ENCODE results near the gene DOCK4. TPM values are rescaled to one million over a fixed set of nuclear protein-coding genes. Genes with fewer than 3 reads are reported as not detected.

The DOCK4 gene
- total RNA-seq, 1 experiment from 2014 or later: 4.9 TPM

GRCh38 chr7:111855161-111855841 is 350.9 kb downstream of the DOCK4 start:
- H3K9ac ChIP-seq (ENCODE audit: extremely low read depth, insufficient read length, low read length): no peak overlapping the region
- WGBS (ENCODE audit: extremely low coverage, insufficient read length, low lambda C conversion rate): no CpG with 5 or more reads among the region's 4 CpGs
- H2BK12ac ChIP-seq (ENCODE audit: insufficient read length, low read depth, low read length): no peak overlapping the region
- H3K27ac Mint-ChIP-seq: peak overlapping the region in 1 of 3 experiments; percentile 20; a peak in 1 of 7 replicates
- no peak overlapping the region for H3K56ac ChIP-seq (ENCODE audit: insufficient read length, low read depth, low read length)
- peak overlapping the region; percentile 7 for H2AFZ ChIP-seq (ENCODE audit: low read length)
- H3K27me3 ChIP-seq (ENCODE audit: insufficient read depth, low read length): no peaks in the 10 kb centered on the region
- no peak overlapping the region for H3K14ac ChIP-seq (ENCODE audit: insufficient read depth, low read length)
- H3K4me1 ChIP-seq (ENCODE audit: insufficient read depth, low read length): peaks cover 6% of the 10 kb centered on the region; the same call in 1 of the 2 replicates
- H3K36me3 Mint-ChIP-seq (ENCODE audit: insufficient read depth in 1 of 3, low read depth in 3 of 3): peaks cover 5 to 20% (median 15%) of the 10 kb centered on the region in 3 experiments
- H3K27ac ChIP-seq (ENCODE audit: insufficient read length, low read depth, low read length): no peak overlapping the region
- H2BK20ac ChIP-seq (ENCODE audit: low read depth, low read length, poor library complexity, severe bottlenecking): no peak overlapping the region
- TF ChIP-seq, protein P1, sequence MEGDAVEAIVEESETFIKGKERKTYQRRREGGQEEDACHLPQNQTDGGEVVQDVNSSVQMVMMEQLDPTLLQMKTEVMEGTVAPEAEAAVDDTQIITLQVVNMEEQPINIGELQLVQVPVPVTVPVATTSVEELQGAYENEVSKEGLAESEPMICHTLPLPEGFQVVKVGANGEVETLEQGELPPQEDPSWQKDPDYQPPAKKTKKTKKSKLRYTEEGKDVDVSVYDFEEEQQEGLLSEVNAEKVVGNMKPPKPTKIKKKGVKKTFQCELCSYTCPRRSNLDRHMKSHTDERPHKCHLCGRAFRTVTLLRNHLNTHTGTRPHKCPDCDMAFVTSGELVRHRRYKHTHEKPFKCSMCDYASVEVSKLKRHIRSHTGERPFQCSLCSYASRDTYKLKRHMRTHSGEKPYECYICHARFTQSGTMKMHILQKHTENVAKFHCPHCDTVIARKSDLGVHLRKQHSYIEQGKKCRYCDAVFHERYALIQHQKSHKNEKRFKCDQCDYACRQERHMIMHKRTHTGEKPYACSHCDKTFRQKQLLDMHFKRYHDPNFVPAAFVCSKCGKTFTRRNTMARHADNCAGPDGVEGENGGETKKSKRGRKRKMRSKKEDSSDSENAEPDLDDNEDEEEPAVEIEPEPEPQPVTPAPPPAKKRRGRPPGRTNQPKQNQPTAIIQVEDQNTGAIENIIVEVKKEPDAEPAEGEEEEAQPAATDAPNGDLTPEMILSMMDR (conservative IDR thresholded peaks at IDR 0.05): peak; percentile 64
- H3K23ac ChIP-seq (ENCODE audit: insufficient read length, low read depth, low read length): no peak overlapping the region
- H3K4ac ChIP-seq (ENCODE audit: low read depth, low read length): no peak overlapping the region
- no peak overlapping the region for H2AK5ac ChIP-seq (ENCODE audit: insufficient read length, low read length)
- H4K20me1 ChIP-seq (ENCODE audit: control insufficient read depth, insufficient read depth, insufficient read length): no peaks in the 10 kb centered on the region
- no peak overlapping the region for H2BK15ac ChIP-seq (ENCODE audit: low read depth, low read length)
- H3K18ac ChIP-seq (ENCODE audit: insufficient read length, low read depth, low read length): no peak overlapping the region
- no peaks in the 10 kb centered on the region for H3K9me3 ChIP-seq (ENCODE audit: control insufficient read depth, low read depth, low read length)
- H2BK5ac ChIP-seq (ENCODE audit: insufficient read length, low read length): no peak overlapping the region
- no peak overlapping the region for H3T11ph ChIP-seq (ENCODE audit: low read length)
- no peaks in the 10 kb centered on the region; the same call in 1 of the 2 replicates for H3K27me3 Mint-ChIP-seq (ENCODE audit: low read depth)
- no peak overlapping the region for H4K5ac ChIP-seq (ENCODE audit: insufficient read length, low read depth, low read length)
- H3K9me3 Mint-ChIP-seq: peaks cover 7% of the 10 kb centered on the region in 2 experiments
- no peaks in the 10 kb centered on the region for H3K79me2 ChIP-seq (ENCODE audit: insufficient read depth, low read length)
- H4K8ac ChIP-seq (replicated peaks; ENCODE audit: insufficient read length, low read depth, low read length): no peak overlapping the region
- DNase-seq: peak; percentile 58
- H3K79me1 ChIP-seq (ENCODE audit: insufficient read depth, low read depth, low read length, poor library complexity, severe bottlenecking): no peaks in the 10 kb centered on the region
- H3K4me3 Mint-ChIP-seq: no peak overlapping the region
- H3K4me2 ChIP-seq (ENCODE audit: insufficient read depth, insufficient read length, low read length): no peak overlapping the region
- no peak overlapping the region for H2BK120ac ChIP-seq (ENCODE audit: low read depth, low read length, poor library complexity, severe bottlenecking)
- peaks cover 33 to 35% of the 10 kb centered on the region in 2 experiments for H3K4me1 Mint-ChIP-seq
- H3K23me2 ChIP-seq (ENCODE audit: insufficient read length, low read depth, low read length, poor library complexity, severe bottlenecking): no peaks in the 10 kb centered on the region
- no peak overlapping the region for H4K91ac ChIP-seq (ENCODE audit: insufficient read length, low read depth, low read length)
